Caco-2 (cell line): ENCODE results near the gene ALKBH5. TPM values are rescaled to one million over a fixed set of nuclear protein-coding genes. Genes with fewer than 3 reads are reported as not detected.

Experiments used
- BruUV-seq: library from RNA; stranded (reverse); fragments of 400-500 nt; replicated peaks from 2 replicates; lab custom pipeline; 2021; lab: Mats Ljungman, UMichigan
- CTCF ChIA-PET: fragments of 300-600 bp; sonication (Branson Sonifier 250); formaldehyde crosslinking; loops from one replicate; lab custom pipeline; 2022; ENCODE audit warnings: antibody characterized with exemption; lab: Charles Lee
- POLR2A ChIA-PET: fragments of 300-600 bp; sonication (Branson Sonifier 250); formaldehyde crosslinking; loops from one replicate; lab custom pipeline; 2022; ENCODE audit warnings: antibody characterized with exemption; lab: Charles Lee
- DNase-seq, 2 experiments: peaks; one replicate each; pipeline versions ENCODE4 v3.0.0 to v3.0.0-alpha.2; 2020 to 2022
- H3K27me3 ChIP-seq: replicated peaks from 2 replicates; pipeline ENCODE4 v1.6.0; 2011; ENCODE audit warnings: low read length; ENCODE audit not compliant: control insufficient read depth, insufficient read depth
- H3K36me3 ChIP-seq: 2 replicates; pipeline ENCODE4 v1.5.1; 2011; ENCODE audit warnings: low read length; ENCODE audit not compliant: control insufficient read depth, insufficient read depth
- H3K4me1 ChIP-seq: fragments of 250-450 bp; sonication (Bioruptor Pico); 2 replicates; pipeline ENCODE4 v1.5.1; 2020; ENCODE audit warnings: mild to moderate bottlenecking
- H3K4me3 ChIP-seq: 2 replicates; pipeline ENCODE4 v1.5.1; 2011; ENCODE audit warnings: low read depth, mild to moderate bottlenecking, control low read depth, low read length
- H3K9me3 ChIP-seq: fragments of 250-450 bp; sonication (Bioruptor Pico); 2 replicates; pipeline ENCODE4 v1.5.1; 2020; ENCODE audit warnings: mild to moderate bottlenecking, moderate library complexity
- H3K27ac Mint-ChIP-seq: one replicate; pipeline ENCODE4 v1.8.0; 2022; ENCODE audit warnings: mixed read lengths; ENCODE audit not compliant: unreplicated experiment
- H3K27me3 Mint-ChIP-seq: one replicate; pipeline ENCODE4 v1.8.0; 2022; ENCODE audit warnings: mixed read lengths; ENCODE audit not compliant: insufficient read depth, unreplicated experiment
- H3K36me3 Mint-ChIP-seq: one replicate; pipeline ENCODE4 v1.8.0; 2022; ENCODE audit warnings: mild to moderate bottlenecking, mixed read lengths; ENCODE audit not compliant: insufficient read depth, unreplicated experiment
- H3K4me1 Mint-ChIP-seq: one replicate; pipeline ENCODE4 v1.8.0; 2022; ENCODE audit warnings: low read depth, mixed read lengths; ENCODE audit not compliant: unreplicated experiment
- H3K4me3 Mint-ChIP-seq: one replicate; pipeline ENCODE4 v1.8.0; 2022; ENCODE audit warnings: mild to moderate bottlenecking, moderate library complexity, mixed read lengths; ENCODE audit not compliant: unreplicated experiment
- H3K9me3 Mint-ChIP-seq: one replicate; pipeline ENCODE4 v1.8.0; 2022; ENCODE audit warnings: mixed read lengths; ENCODE audit not compliant: unreplicated experiment
- intact Hi-C: fragments of 100-400 bp; cut with micrococcal nuclease; formaldehyde crosslinking; loops from one replicate; pipeline ENCODE4 v1.10.0; 2022; ENCODE audit not compliant: unreplicated experiment
- total RNA-seq: library from RNA; stranded (reverse); gene quantifications from 2 replicates; pipeline ENCODE4 v1.2.3, GENCODE V29; 2022
- TF ChIP-seq, protein P1 (sequence below), 2 experiments: fragments of 200-600 bp in 1 of 2; IDR thresholded peaks; 1 replicate in 1 of 2; 2 replicates in 1 of 2; pipeline versions ENCODE4 v1.5.1 to v1.8.0; 2011 to 2022; ENCODE audit warnings: antibody characterized with exemption in 1 of 2, control low read depth in 1 of 2, inconsistent platforms in 1 of 2, low read depth in 1 of 2, low read length in 1 of 2, mild to moderate bottlenecking in 1 of 2, moderate library complexity in 1 of 2; ENCODE audit not compliant: insufficient read depth in 1 of 2, severe bottlenecking in 1 of 2, unreplicated experiment in 1 of 2

ALKBH5 gene
- total RNA-seq, 1 experiment from 2014 or later, result 101 TPM

DNA sequence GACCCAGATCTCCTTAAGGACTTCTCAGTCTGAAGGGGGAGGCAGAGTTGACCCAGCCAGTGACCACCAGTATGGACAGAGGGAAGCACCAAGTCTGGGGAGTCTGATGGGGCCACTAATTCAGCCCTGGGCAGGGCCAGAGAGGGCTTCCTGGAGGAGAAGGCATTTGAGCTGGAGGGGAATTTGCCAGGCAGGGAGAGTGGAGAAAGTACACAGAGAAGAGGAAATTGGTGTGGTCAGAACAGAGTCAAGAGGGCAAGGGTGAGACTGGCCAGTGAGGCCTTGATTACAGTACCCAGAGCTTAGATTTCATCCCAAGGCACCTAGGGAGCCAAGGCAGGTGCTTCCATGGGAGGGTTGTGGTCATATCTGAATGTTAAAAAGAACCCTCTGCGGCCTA lies 38.8 kb upstream of the ALKBH5 start:
- Histone ChIP-seq H3K36me3 (no peaks in the 10 kb centered on the region), H3K27me3 (no peaks in the 10 kb centered on the region), H3K9me3 (no peaks in the 10 kb centered on the region), H3K4me1 (peaks cover 1% of the 10 kb centered on the region), H3K4me3 (no peak overlapping the region)
- no peaks in the 10 kb centered on the region for H3K27me3 Mint-ChIP-seq
- H3K4me1 Mint-ChIP-seq, result peaks cover 11% of the 10 kb centered on the region
- H3K9me3 Mint-ChIP-seq, result no peaks in the 10 kb centered on the region
- no peak overlapping the region for H3K4me3 Mint-ChIP-seq
- ChIA-PET POLR2A (no interaction called here), CTCF (interaction anchor here (0.5 to 1.3 kb wide), 2 partner anchors 9 to 737 kb away, joined by 3 to 5 read pairs; no protein-coding TSS in a partner anchor)
- intact Hi-C loops, result loop anchor here (5.0 kb wide), 1 partner anchor 57 kb away; no protein-coding TSS in a partner anchor
- TF ChIP-seq, protein P1, sequence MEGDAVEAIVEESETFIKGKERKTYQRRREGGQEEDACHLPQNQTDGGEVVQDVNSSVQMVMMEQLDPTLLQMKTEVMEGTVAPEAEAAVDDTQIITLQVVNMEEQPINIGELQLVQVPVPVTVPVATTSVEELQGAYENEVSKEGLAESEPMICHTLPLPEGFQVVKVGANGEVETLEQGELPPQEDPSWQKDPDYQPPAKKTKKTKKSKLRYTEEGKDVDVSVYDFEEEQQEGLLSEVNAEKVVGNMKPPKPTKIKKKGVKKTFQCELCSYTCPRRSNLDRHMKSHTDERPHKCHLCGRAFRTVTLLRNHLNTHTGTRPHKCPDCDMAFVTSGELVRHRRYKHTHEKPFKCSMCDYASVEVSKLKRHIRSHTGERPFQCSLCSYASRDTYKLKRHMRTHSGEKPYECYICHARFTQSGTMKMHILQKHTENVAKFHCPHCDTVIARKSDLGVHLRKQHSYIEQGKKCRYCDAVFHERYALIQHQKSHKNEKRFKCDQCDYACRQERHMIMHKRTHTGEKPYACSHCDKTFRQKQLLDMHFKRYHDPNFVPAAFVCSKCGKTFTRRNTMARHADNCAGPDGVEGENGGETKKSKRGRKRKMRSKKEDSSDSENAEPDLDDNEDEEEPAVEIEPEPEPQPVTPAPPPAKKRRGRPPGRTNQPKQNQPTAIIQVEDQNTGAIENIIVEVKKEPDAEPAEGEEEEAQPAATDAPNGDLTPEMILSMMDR (IDR thresholded peaks at IDR 0.05; ENCODE audit: insufficient read depth in 1 of 2, low read depth in 1 of 2, low read length in 1 of 2, severe bottlenecking in 1 of 2, unreplicated experiment in 1 of 2), result no peak
- no peak overlapping the region for H3K27ac Mint-ChIP-seq
- no peak for DNase-seq
- no peaks in the 10 kb centered on the region for H3K36me3 Mint-ChIP-seq
- no TSS peak for BruUV-seq

DNA sequence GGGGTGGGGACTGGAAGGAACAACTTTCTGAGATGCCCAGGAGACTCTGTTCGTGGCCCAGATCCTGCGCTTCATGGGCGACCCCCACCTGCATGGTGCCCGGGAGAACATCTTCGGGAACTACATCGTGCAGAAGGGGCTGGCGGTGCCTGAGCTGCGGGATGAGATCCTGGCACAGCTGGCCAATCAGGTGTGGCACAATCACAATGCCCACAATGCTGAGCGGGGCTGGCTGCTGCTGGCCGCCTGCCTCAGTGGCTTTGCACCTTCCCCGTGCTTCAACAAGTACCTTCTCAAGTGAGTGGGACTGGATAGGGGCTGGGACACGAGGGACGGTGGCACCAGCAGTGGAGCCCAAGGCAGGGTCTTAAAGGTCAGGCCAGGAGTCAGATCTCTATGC lies 37.8 kb upstream of the ALKBH5 start:
- CTCF ChIA-PET, result no interaction called here

DNA sequence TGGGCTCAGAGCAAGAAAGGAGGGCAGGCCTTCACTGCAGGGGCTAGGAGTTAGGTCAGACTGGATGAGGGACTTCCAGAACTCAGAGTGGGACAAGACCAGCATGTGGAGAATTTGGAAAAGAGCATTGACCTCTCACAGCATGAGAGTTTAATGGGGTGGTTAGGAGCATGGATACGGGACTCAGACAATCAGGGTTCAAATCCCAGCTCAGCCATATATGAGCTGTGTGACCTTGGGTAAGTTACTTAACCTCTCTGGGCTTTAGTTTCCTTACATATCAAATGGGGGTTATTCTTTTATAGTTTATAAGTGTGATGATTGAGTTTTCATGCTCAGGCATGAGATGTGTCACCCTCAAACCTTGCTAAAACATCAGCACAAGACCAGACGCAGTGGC lies 37.4 kb upstream of the ALKBH5 start:
- ChIA-PET CTCF (no interaction called here), POLR2A (interaction anchor here (0.6 kb wide), 1 partner anchor 650 kb away, joined by 3 read pairs; no protein-coding TSS in a partner anchor)
- Mint-ChIP-seq H3K36me3 (no peaks in the 10 kb centered on the region), H3K4me3 (no peak overlapping the region), H3K27me3 (no peaks in the 10 kb centered on the region), H3K27ac (no peak overlapping the region), H3K9me3 (no peaks in the 10 kb centered on the region), H3K4me1 (peaks cover 6% of the 10 kb centered on the region)
- TF ChIP-seq, protein P1 (IDR thresholded peaks at IDR 0.05; ENCODE audit: insufficient read depth in 1 of 2, low read depth in 1 of 2, low read length in 1 of 2, severe bottlenecking in 1 of 2, unreplicated experiment in 1 of 2), result no peak
- Histone ChIP-seq H3K4me3 (no peak overlapping the region), H3K9me3 (no peaks in the 10 kb centered on the region), H3K27me3 (no peaks in the 10 kb centered on the region), H3K36me3 (no peaks in the 10 kb centered on the region), H3K4me1 (no peaks in the 10 kb centered on the region)
- intact Hi-C loops, result no loop called here
- no TSS peak for BruUV-seq
- no peak for DNase-seq

More for the DNA sequence above, 37.8 kb upstream of the ALKBH5 start:
- H3K27me3 ChIP-seq, result no peaks in the 10 kb centered on the region
- no peaks in the 10 kb centered on the region for H3K4me1 ChIP-seq
- Mint-ChIP-seq H3K27ac (no peak overlapping the region), H3K36me3 (no peaks in the 10 kb centered on the region), H3K4me3 (no peak overlapping the region), H3K4me1 (peaks cover 6% of the 10 kb centered on the region), H3K27me3 (no peaks in the 10 kb centered on the region), H3K9me3 (no peaks in the 10 kb centered on the region)
- TF ChIP-seq, protein P1 (IDR thresholded peaks at IDR 0.05; ENCODE audit: insufficient read depth in 1 of 2, low read depth in 1 of 2, low read length in 1 of 2, severe bottlenecking in 1 of 2, unreplicated experiment in 1 of 2), result no peak
- no peaks in the 10 kb centered on the region for H3K9me3 ChIP-seq
- no TSS peak for BruUV-seq
- POLR2A ChIA-PET, result no interaction called here
- H3K36me3 ChIP-seq, result no peaks in the 10 kb centered on the region
- no peak for DNase-seq
- intact Hi-C loops, result no loop called here
- H3K4me3 ChIP-seq, result no peak overlapping the region
